DOHH2 (cell line): ENCODE data around the gene P3R3URF.

Experiments
- H3F3A ChIP-seq: fragments of 200-600 bp; sonication (generic), shearing (Covaris generic); 2 replicates; pipeline ENCODE4 v1.6.0; 2016; ENCODE audit warnings: antibody characterized with exemption, mild to moderate bottlenecking; ENCODE audit not compliant: control insufficient read depth, insufficient read depth
- H3K27ac ChIP-seq: fragments of 200-600 bp; sonication (generic); 2 replicates; pipeline ENCODE4 v1.5.1; 2014; ENCODE audit warnings: low read depth, mild to moderate bottlenecking, low read length, moderate library complexity
- H3K27me3 ChIP-seq: fragments of 200-600 bp; sonication (generic); 2 replicates; pipeline ENCODE4 v1.6.1; 2014; ENCODE audit warnings: mild to moderate bottlenecking, low read length, mixed read lengths; ENCODE audit not compliant: control insufficient read depth
- H3K36me3 ChIP-seq: fragments of 200-600 bp; sonication (generic); 2 replicates; pipeline ENCODE4 v1.6.1; 2014; ENCODE audit warnings: mild to moderate bottlenecking, low read length, moderate library complexity, mixed read lengths; ENCODE audit not compliant: control insufficient read depth
- H3K4me1 ChIP-seq: fragments of 200-600 bp; sonication (generic); 2 replicates; pipeline ENCODE4 v1.6.1; 2014; ENCODE audit warnings: mild to moderate bottlenecking, low read length, mixed read lengths; ENCODE audit not compliant: control insufficient read depth
- H3K4me2 ChIP-seq: fragments of 200-600 bp; sonication (generic); 2 replicates; pipeline ENCODE4 v1.6.0; 2014; ENCODE audit warnings: mild to moderate bottlenecking, low read length, moderate library complexity
- H3K4me3 ChIP-seq: fragments of 200-600 bp; sonication (generic); 2 replicates; pipeline ENCODE4 v1.5.1; 2014; ENCODE audit warnings: mild to moderate bottlenecking, low read length, mixed read lengths
- H3K79me2 ChIP-seq: fragments of 200-600 bp; sonication (generic); 2 replicates; pipeline ENCODE4 v1.6.1; 2014; ENCODE audit warnings: mild to moderate bottlenecking, low read length, mixed read lengths; ENCODE audit not compliant: control insufficient read depth
- H3K9me2 ChIP-seq: fragments of 200-600 bp; sonication (generic); replicated peaks from 2 replicates; pipeline ENCODE4 v1.6.1; 2014; ENCODE audit warnings: mild to moderate bottlenecking, low read length, mixed read lengths; ENCODE audit not compliant: control insufficient read depth
- H3K9me3 ChIP-seq: fragments of 200-600 bp; sonication (generic); 2 replicates; pipeline ENCODE4 v1.6.1; 2014; ENCODE audit warnings: antibody characterized with exemption, low read length, mixed read lengths; ENCODE audit not compliant: control insufficient read depth, insufficient read depth
- H4K20me1 ChIP-seq: fragments of 200-600 bp; sonication (generic); 2 replicates; pipeline ENCODE4 v1.6.0; 2014; ENCODE audit warnings: low read depth, mild to moderate bottlenecking, antibody characterized with exemption, low read length, moderate library complexity; ENCODE audit not compliant: control insufficient read depth, insufficient read depth
- EZH2phosphoT487 ChIP-seq: fragments of 200-600 bp; sonication (generic); IDR thresholded peaks from 2 replicates; pipeline ENCODE4 v1.6.1; 2017; ENCODE audit warnings: borderline replicate concordance, mild to moderate bottlenecking, antibody characterized with exemption, low read length, moderate library complexity, mixed read lengths
- TF ChIP-seq, protein P1 (sequence below): fragments of 200-600 bp; sonication (generic); IDR thresholded peaks from one replicate; pipeline ENCODE4 v1.5.1; 2014; ENCODE audit warnings: antibody characterized with exemption, mild to moderate bottlenecking, low read depth, low read length; ENCODE audit not compliant: poor library complexity, severe bottlenecking

Gene P3R3URF

DNA sequence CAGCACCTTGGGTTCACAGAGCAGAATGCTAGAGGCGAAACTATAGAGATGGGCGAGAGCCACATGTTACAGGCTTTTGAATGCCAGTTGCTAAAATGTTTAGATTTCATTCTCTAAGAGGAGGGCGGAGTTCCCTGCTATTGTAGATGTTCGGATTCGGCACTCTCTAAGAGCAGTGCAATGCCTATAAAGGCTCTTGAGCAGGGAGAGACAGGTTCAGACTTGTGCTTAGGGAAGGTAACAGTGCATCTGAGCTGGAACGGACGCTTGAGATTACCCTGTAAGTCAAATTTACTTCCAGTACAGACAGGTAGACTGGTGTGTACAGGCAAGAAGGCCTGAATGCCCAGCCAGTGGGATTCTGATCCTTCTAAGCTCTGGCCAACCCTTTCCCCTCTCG, 42.2 kb upstream of the P3R3URF start:
- H3F3A ChIP-seq: no peaks in the 10 kb centered on the region
- no peaks in the 10 kb centered on the region for H3K9me3 ChIP-seq
- H3K4me1 ChIP-seq: peaks cover 10% of the 10 kb centered on the region
- no peaks in the 10 kb centered on the region for H3K79me2 ChIP-seq
- H4K20me1 ChIP-seq: no peaks in the 10 kb centered on the region
- TF ChIP-seq, protein P1, sequence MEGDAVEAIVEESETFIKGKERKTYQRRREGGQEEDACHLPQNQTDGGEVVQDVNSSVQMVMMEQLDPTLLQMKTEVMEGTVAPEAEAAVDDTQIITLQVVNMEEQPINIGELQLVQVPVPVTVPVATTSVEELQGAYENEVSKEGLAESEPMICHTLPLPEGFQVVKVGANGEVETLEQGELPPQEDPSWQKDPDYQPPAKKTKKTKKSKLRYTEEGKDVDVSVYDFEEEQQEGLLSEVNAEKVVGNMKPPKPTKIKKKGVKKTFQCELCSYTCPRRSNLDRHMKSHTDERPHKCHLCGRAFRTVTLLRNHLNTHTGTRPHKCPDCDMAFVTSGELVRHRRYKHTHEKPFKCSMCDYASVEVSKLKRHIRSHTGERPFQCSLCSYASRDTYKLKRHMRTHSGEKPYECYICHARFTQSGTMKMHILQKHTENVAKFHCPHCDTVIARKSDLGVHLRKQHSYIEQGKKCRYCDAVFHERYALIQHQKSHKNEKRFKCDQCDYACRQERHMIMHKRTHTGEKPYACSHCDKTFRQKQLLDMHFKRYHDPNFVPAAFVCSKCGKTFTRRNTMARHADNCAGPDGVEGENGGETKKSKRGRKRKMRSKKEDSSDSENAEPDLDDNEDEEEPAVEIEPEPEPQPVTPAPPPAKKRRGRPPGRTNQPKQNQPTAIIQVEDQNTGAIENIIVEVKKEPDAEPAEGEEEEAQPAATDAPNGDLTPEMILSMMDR: no peak
- TF ChIP-seq EZH2phosphoT487: no peak
- H3K27ac ChIP-seq: no peak overlapping the region
- no peak overlapping the region for H3K4me2 ChIP-seq
- no peaks in the 10 kb centered on the region for H3K9me2 ChIP-seq
- H3K36me3 ChIP-seq: no peaks in the 10 kb centered on the region
- H3K27me3 ChIP-seq: peaks cover 9% of the 10 kb centered on the region; the same call in 1 of the 2 replicates
- H3K4me3 ChIP-seq: no peak overlapping the region

DNA sequence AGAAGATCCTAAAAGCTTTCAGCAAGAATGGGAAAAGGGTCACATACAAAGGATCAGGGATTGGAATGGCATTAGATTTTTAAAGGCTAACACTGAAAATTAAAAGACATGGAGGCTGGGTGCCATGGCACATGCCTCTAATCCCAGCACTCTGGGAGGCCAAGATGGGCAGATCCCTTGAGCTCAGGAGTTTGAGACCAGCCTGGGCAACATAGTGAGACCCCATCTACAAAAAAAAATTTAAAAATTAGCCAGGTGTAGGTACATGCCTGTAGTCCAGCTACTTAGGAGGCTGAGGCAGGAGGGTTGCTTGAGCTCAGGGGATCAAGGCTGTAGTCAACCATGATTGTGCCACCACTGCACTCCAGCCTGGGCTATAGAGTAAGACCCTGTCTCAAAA, 39.2 kb upstream of the P3R3URF start:
- Histone ChIP-seq H3K4me3 (no peak overlapping the region), H3K4me2 (no peak overlapping the region), H3K4me1 (no peaks in the 10 kb centered on the region), H3K36me3 (no peaks in the 10 kb centered on the region), H3K79me2 (no peaks in the 10 kb centered on the region), H4K20me1 (no peaks in the 10 kb centered on the region), H3F3A (no peaks in the 10 kb centered on the region), H3K27me3 (peaks cover 10% of the 10 kb centered on the region; the same call in 1 of the 2 replicates), H3K27ac (no peak overlapping the region), H3K9me2 (no peaks in the 10 kb centered on the region), H3K9me3 (no peaks in the 10 kb centered on the region)
- TF ChIP-seq EZH2phosphoT487: no peak
- TF ChIP-seq, protein P1: no peak

- Histone ChIP-seq H3F3A (no peaks in the 10 kb centered on the region), H3K4me2 (no peak overlapping the region), H3K79me2 (no peaks in the 10 kb centered on the region), H3K4me3 (no peak overlapping the region), H3K36me3 (no peaks in the 10 kb centered on the region), H3K9me3 (no peaks in the 10 kb centered on the region), H4K20me1 (no peaks in the 10 kb centered on the region), H3K4me1 (peaks cover 5% of the 10 kb centered on the region; the same call in 1 of the 2 replicates), H3K27me3 (peaks cover 6% of the 10 kb centered on the region; the same call in 1 of the 2 replicates), H3K9me2 (no peaks in the 10 kb centered on the region), H3K27ac (no peak overlapping the region)
- TF ChIP-seq, protein P1: no peak
Measured at GRCh38 chr1:46211051-46211450, 34.8 kb upstream of the P3R3URF start.
